Activated T-helper 9 cell treated with anti-CD3 and anti-CD28 coated beads, Interleukin-2, amount 50 U/mL, for 16 hours (primary cell): ENCODE measurements around the gene OCIAD2.
"Not testable (repeated sequence)": the region's sequence is repeated elsewhere in the genome, so short reads cannot be mapped to it uniquely, and the experiment has no call there.

ENCODE experiments used
- DNase-seq: peaks from one replicate; pipeline ENCODE4 v3.0.0-alpha.2; 2020; ENCODE audit warnings: low read depth

The OCIAD2 gene

GRCh38 chr4:48907706-48908477 is 1.3 kb upstream of the OCIAD2 start:
- DNase-seq = no peak

- DNase-seq = no peak
These were observed 1.1 kb downstream of the OCIAD2 start for GRCh38 chr4:48905363-48906015.

- no peak for DNase-seq
These were observed 1.9 kb downstream of the OCIAD2 start for GRCh38 chr4:48904541-48905142.

GRCh38 chr4:48904101-48904500 is 2.5 kb downstream of the OCIAD2 start:
- DNase-seq = no peak

- no peak for DNase-seq
These were observed 4.3 kb downstream of the OCIAD2 start for GRCh38 chr4:48902266-48902665.

- DNase-seq = no peak
These were observed 5.4 kb downstream of the OCIAD2 start for GRCh38 chr4:48901196-48901595.

GRCh38 chr4:48899950-48900349 is 6.6 kb downstream of the OCIAD2 start:
- DNase-seq = no peak

- DNase-seq = no peak
These were observed 7.2 kb downstream of the OCIAD2 start for GRCh38 chr4:48899432-48899749.

GRCh38 chr4:48898733-48899431 is 7.7 kb downstream of the OCIAD2 start:
- no peak for DNase-seq

- DNase-seq = no peak
These were observed 9.7 kb downstream of the OCIAD2 start for GRCh38 chr4:48896845-48897244.

- DNase-seq = no peak
These were observed 15.4 kb downstream of the OCIAD2 start for GRCh38 chr4:48891028-48891619.

GRCh38 chr4:48889750-48890149 is 16.8 kb downstream of the OCIAD2 start:
- not testable (repeated sequence) for DNase-seq

GRCh38 chr4:48881646-48882045 is 24.9 kb downstream of the OCIAD2 start:
- DNase-seq = not testable (repeated sequence)

- DNase-seq = no peak
These were observed 26.8 kb downstream of the OCIAD2 start for GRCh38 chr4:48879561-48880442.

- no peak for DNase-seq
These were observed 28.6 kb downstream of the OCIAD2 start for GRCh38 chr4:48877827-48878535.

GRCh38 chr4:48864696-48865095 is 41.9 kb downstream of the OCIAD2 start:
- not testable (repeated sequence) for DNase-seq

- DNase-seq = no peak
These were observed 42.8 kb downstream of the OCIAD2 start for GRCh38 chr4:48863728-48864127.

- no peak for DNase-seq
These were observed 43.9 kb downstream of the OCIAD2 start for GRCh38 chr4:48862661-48863060.

- DNase-seq = no peak
These were observed 44.5 kb downstream of the OCIAD2 start for GRCh38 chr4:48862038-48862437.

- no peak for DNase-seq
These were observed 48.4 kb downstream of the OCIAD2 start for GRCh38 chr4:48858130-48858529.

GRCh38 chr4:48854982-48855381 is 51.6 kb downstream of the OCIAD2 start:
- no peak for DNase-seq
